Ovary (tissue), 10 donors: ENCODE results near the gene RTN3. TPM values are rescaled to one million over a fixed set of nuclear protein-coding genes. Genes with fewer than 3 reads are reported as not detected.
A peak's percentile ranks its signal among the peaks of the same experiment; 100 is the strongest.
"Not testable (repeated sequence)": the region's sequence is repeated elsewhere in the genome, so short reads cannot be mapped to it uniquely, and the experiment has no call there.

Experiments
- DNase-seq, 5 donors: peaks; one replicate each; pipeline ENCODE4 v3.0.0-alpha.2; 2019 to 2020
- H3K27ac ChIP-seq, 2 donors: fragments of 200-600 bp; one replicate each; pipeline versions ENCODE4 v1.5.1 to v1.8.0; 2019 to 2022
- H3K27me3 ChIP-seq: fragments of 200-600 bp; one replicate; pipeline ENCODE4 v1.8.0; 2022
- H3K36me3 ChIP-seq: fragments of 200-600 bp; sonication (generic); one replicate; pipeline ENCODE4 v1.5.1; 2019
- H3K4me1 ChIP-seq: one replicate; pipeline ENCODE4 v1.8.1; 2013; ENCODE audit warnings: mild to moderate bottlenecking, moderate library complexity; ENCODE audit not compliant: insufficient read depth
- H3K4me3 ChIP-seq: fragments of 200-600 bp; sonication (generic); one replicate; pipeline ENCODE4 v1.5.1; 2017
- H3K9me3 ChIP-seq, 2 donors: fragments of 200-600 bp in 1 of 2; sonication (generic) in 1 of 2; one replicate each; pipeline versions ENCODE4 v1.5.1 to v1.8.1; 2013 to 2019; ENCODE audit warnings: mild to moderate bottlenecking in 1 of 2, moderate library complexity in 1 of 2
- EP300 ChIP-seq: sonication (generic); formaldehyde crosslinking; IDR thresholded peaks from one replicate; pipeline ENCODE4 v1.6.1; 2017; ENCODE audit warnings: antibody characterized with exemption
- POLR2A ChIP-seq: fragments of 450-650 bp; IDR thresholded peaks from one replicate; pipeline ENCODE4 v1.6.1; 2017; ENCODE audit warnings: antibody characterized with exemption, mild to moderate bottlenecking, moderate library complexity
- WGBS, 3 donors: extraction: QIAGEN DNeasy Blood & Tissue Kit in 1 of 3; methylation state at CpG; one replicate each; pipeline versions ENCODE4 v1.1.5 to v1.1.7; 2013 to 2017; 5-methylcytosine and 5-hydroxymethylcytosine counted together
- intact Hi-C, 4 donors: fragments of 100-400 bp; cut with DNase I; formaldehyde crosslinking; loops; one replicate each; pipeline versions ENCODE4 v1.11.0 to v1.15.1; 2022 to 2023
- long read RNA-seq, 3 donors: library from polyadenylated mRNA in 2 of 3; unstranded in 2 of 3; transcript quantifications; one replicate each; pipeline ENCODE4 v2.0.0 and lab custom pipeline, GENCODE V29; 2021 to 2026
- polyA plus RNA-seq, 2 donors: library from polyadenylated mRNA; stranded (reverse); fragments of 200-250 nt in 1 of 2; fragments of 350-450 nt in 1 of 2; fragmentation: Illumina TruSeq in 1 of 2; extraction: RNeasy Lipid Tissue Mini Kit (QIAGEN cat#74804) in 1 of 2; gene quantifications; one replicate each; pipeline ENCODE4 v1.2.3, GENCODE V29; 2013 to 2014
- total RNA-seq, 7 donors: library from RNA; depleted of rRNA in 2 of 7; stranded (reverse); fragments of >200 nt in 2 of 7; fragmentation: NEBNext Ultra II Directional in 3 of 7; extraction: Animal tissue kit (Norgen Biotek cat#: 25700) in 3 of 7; gene quantifications; one replicate each; pipeline versions ENCODE4 v1.1.0 to v1.2.4, GENCODE V29; 2016 to 2023
- TF ChIP-seq, protein P1 (sequence below), 3 donors: fragments of 450-650 bp in 2 of 3; fragments of 200-600 bp in 1 of 3; IDR thresholded peaks; one replicate each; pipeline versions ENCODE4 v1.5.1 to v1.8.0; 2016 to 2022; ENCODE audit warnings: antibody characterized with exemption in 3 of 3, mild to moderate bottlenecking in 1 of 3
- donor health status: DM: no; HTN: no; CAD: no; lungs with moderate emphysema.
- donor health status: DM: no; HTN: no; CAD: no.
- donor health status: Bipolar disorder and iron deficiency.
- donor health status: DM: yes; HTN: yes; CAD: no.
- donor health status: DM: no; HTN: no; CAD: no.
- donor health status: DM: yes; HTN: yes; CAD: no.

The RTN3 gene, protein sequence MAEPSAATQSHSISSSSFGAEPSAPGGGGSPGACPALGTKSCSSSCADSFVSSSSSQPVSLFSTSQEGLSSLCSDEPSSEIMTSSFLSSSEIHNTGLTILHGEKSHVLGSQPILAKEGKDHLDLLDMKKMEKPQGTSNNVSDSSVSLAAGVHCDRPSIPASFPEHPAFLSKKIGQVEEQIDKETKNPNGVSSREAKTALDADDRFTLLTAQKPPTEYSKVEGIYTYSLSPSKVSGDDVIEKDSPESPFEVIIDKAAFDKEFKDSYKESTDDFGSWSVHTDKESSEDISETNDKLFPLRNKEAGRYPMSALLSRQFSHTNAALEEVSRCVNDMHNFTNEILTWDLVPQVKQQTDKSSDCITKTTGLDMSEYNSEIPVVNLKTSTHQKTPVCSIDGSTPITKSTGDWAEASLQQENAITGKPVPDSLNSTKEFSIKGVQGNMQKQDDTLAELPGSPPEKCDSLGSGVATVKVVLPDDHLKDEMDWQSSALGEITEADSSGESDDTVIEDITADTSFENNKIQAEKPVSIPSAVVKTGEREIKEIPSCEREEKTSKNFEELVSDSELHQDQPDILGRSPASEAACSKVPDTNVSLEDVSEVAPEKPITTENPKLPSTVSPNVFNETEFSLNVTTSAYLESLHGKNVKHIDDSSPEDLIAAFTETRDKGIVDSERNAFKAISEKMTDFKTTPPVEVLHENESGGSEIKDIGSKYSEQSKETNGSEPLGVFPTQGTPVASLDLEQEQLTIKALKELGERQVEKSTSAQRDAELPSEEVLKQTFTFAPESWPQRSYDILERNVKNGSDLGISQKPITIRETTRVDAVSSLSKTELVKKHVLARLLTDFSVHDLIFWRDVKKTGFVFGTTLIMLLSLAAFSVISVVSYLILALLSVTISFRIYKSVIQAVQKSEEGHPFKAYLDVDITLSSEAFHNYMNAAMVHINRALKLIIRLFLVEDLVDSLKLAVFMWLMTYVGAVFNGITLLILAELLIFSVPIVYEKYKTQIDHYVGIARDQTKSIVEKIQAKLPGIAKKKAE
- total RNA-seq (10 to 100 TPM; 53.2 to 82.9 (median 64.1) TPM), polyA plus RNA-seq (100 to 1,000 TPM in 1 of 2 donors, 10 to 100 TPM in 1; 49.5 to 142 TPM)
- long read RNA-seq, donor 1, transcript RTN3-203 (6 exons, 2,524 nt) = minor isoform, 7 of 305 reads
- long read RNA-seq, donor 1, transcript RTN3-208 (7 exons, 2,532 nt) = major isoform, 275 of 305 reads
- long read RNA-seq, donor 1, partial matches to known transcripts = 6 of 305 reads
- long read RNA-seq, donor 1, other reads (novel, unspliced or antisense) = 15 of 305 reads
- long read RNA-seq, donor 2, transcript RTN3-208 (7 exons, 2,532 nt) = major isoform, 99 of 163 reads
- long read RNA-seq, donor 2, partial matches to known transcripts = 52 of 163 reads
- long read RNA-seq, donor 2, other reads (novel, unspliced or antisense) = 5 of 163 reads
- long read RNA-seq, donor 3, full-length matches to known transcripts = 107 of 120 reads
- long read RNA-seq, donor 3, partial matches to known transcripts = 4 of 120 reads
- long read RNA-seq, donor 3, other reads (novel, unspliced or antisense) = 9 of 120 reads

DNA sequence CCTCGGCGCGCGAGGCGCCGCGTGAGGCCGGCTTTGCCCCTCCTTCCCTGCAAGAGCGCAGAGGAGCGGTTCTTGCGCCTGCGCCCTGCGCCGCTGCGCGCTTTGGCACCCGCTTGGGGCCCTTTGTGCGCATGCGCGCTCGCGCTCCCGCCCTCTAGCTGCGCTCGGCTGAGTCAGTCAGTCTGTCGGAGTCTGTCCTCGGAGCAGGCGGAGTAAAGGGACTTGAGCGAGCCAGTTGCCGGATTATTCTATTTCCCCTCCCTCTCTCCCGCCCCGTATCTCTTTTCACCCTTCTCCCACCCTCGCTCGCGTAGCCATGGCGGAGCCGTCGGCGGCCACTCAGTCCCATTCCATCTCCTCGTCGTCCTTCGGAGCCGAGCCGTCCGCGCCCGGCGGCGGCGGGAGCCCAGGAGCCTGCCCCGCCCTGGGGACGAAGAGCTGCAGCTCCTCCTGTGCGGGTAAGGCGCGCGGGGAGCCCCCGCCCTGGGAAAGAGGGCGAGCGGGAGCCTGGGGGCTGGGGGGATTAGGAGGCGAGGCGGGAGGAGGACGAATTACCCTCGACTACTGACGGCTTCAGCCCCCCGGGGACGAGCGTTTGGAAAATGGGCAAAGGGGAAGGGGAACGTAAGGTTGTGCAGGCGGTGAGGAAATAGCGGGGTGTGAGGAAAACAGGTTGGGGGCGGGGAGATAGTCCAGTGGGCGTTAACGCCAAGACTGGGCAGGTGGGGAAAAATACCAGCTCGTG, at the start of gene RTN3:
TSS of gene RTN3 (plus strand) at position 180 of the 745 bp plus-strand sequence. CDS start at position 317, 137 bp downstream.
- TF ChIP-seq, protein P1, sequence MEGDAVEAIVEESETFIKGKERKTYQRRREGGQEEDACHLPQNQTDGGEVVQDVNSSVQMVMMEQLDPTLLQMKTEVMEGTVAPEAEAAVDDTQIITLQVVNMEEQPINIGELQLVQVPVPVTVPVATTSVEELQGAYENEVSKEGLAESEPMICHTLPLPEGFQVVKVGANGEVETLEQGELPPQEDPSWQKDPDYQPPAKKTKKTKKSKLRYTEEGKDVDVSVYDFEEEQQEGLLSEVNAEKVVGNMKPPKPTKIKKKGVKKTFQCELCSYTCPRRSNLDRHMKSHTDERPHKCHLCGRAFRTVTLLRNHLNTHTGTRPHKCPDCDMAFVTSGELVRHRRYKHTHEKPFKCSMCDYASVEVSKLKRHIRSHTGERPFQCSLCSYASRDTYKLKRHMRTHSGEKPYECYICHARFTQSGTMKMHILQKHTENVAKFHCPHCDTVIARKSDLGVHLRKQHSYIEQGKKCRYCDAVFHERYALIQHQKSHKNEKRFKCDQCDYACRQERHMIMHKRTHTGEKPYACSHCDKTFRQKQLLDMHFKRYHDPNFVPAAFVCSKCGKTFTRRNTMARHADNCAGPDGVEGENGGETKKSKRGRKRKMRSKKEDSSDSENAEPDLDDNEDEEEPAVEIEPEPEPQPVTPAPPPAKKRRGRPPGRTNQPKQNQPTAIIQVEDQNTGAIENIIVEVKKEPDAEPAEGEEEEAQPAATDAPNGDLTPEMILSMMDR (IDR thresholded peaks at IDR 0.05) = peak; percentile 12 to 39 (median 31)
- TF ChIP-seq POLR2A (peak; percentile 92), EP300 (no peak)
- peak within 1 kb of the TSS; percentile 76 to 87 for H3K27ac ChIP-seq
- H3K27me3 ChIP-seq = no peaks in the 10 kb centered on the region
- H3K4me3 ChIP-seq = peak within 1 kb of the TSS; percentile 97
- H3K36me3 ChIP-seq = no peaks in the 10 kb centered on the region
- no peaks in the 10 kb centered on the region for H3K4me1 ChIP-seq
- WGBS, 3 donors = 0 to 1% (median 0%) methylated on average over 68 to 74 of the region's 74 CpGs
- intact Hi-C loops = loop anchor here in 1 of 4 donors (10.0 kb wide), 1 partner anchor 83 kb away; the partner anchor contains the start of gene ZFTA
- H3K9me3 ChIP-seq = no peaks in the 10 kb centered on the region
- DNase-seq = peak; percentile 95 to 99 (median 96)

DNA sequence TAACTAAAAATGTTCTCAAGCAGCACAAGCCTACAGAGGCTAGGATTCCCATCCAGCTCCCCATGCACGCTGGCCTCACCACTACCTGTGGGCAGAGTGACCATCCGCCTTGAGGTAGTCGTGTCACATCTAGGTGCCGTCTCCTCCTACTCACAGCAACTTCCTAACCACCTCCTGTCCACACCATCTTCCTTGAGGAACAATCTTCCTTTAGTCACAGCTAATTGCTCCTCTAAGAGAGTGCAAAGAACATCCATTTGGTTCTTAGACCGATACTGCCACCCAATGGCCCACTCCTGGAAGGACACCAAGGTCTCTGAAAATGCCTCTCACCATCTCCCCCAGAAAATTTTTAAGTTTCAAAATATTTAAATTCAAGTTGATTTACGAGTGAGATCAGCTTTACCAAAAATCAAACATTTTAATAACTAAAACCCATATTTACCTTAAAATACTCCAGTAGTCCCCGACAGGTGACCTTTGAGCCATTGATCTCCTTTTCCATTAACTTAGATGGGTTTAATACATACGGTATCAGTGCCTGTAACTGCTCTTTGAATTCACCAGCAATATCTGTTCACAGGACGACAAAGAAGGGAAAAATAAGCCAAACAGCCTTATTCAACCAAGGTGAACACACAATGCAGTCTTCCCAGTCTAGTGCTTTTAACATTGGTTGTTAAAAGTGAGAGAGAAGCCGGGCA, 45.4 kb upstream of the RTN3 start:
- peak; percentile 62 to 76 (median 72) for DNase-seq
- intact Hi-C loops = loop anchor here (2.0 to 5.0 kb wide), 2 partner anchors 157 to 159 kb away; no protein-coding TSS in a partner anchor
- no peak for TF ChIP-seq POLR2A
- TF ChIP-seq, protein P1 (IDR thresholded peaks at IDR 0.05) = peak; percentile 29 to 84 (median 79)
- no peak overlapping the region for H3K27ac ChIP-seq
- no peak overlapping the region for H3K4me3 ChIP-seq
- no peaks in the 10 kb centered on the region for H3K27me3 ChIP-seq
- H3K9me3 ChIP-seq = no peaks in the 10 kb centered on the region
- WGBS, 3 donors = 54 to 61% (median 55%) methylated on average over 10 of the region's 10 CpGs
- no peaks in the 10 kb centered on the region for H3K4me1 ChIP-seq
- H3K36me3 ChIP-seq = no peaks in the 10 kb centered on the region

DNA sequence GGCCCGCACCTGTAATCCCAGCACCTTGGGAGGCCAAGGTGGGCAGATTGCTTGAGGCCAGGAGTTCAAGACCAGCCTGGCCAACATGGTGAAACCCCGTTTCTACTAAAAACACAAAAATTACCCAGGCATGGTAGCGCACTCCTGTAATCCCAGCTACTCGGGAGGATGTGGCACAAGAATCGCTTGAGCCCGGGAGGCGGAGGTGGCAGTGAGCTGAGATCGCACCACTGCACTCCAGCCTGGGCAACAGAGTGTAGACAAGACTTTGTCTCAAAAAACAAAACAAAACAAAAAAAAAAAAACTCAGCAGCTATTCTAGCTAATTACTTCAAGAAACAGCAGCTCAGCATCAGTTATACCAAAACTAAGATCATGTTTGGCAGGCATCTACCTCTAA, 42.9 kb upstream of the RTN3 start:
- DNase-seq, H3K4me1 ChIP-seq, H3K27ac ChIP-seq, H3K27me3 ChIP-seq, H3K36me3 ChIP-seq, H3K9me3 ChIP-seq, H3K4me3 ChIP-seq: not testable (repeated sequence)
- WGBS, 3 donors = 91 to 94% (median 92%) methylated on average over 8 of the region's 8 CpGs
- intact Hi-C loops = loop anchor here in 2 of 4 donors (5.0 kb wide), 1 partner anchor 161 kb away; no protein-coding TSS in a partner anchor
